Endothelial cell of umbilical vein (primary cell): ENCODE measurements around the gene RING1. TPM values are rescaled to one million over a fixed set of nuclear protein-coding genes. Genes with fewer than 3 reads are reported as not detected.

Experiments
- BruUV-seq: library from RNA; stranded (reverse); fragments of 400-500 nt; replicated peaks from 2 replicates; lab custom pipeline; 2021; lab: Mats Ljungman, UMichigan
- CTCF ChIA-PET: fragments of 300-600, 350-600 bp; sonication (Branson Sonifier 250); formaldehyde crosslinking; loops from one replicate; lab custom pipeline; 2021; ENCODE audit warnings: antibody characterized with exemption, inconsistent platforms; lab: Charles Lee
- POLR2A ChIA-PET: fragments of 300-600, 350-600 bp; sonication (Branson Sonifier 250); formaldehyde crosslinking; loops from one replicate; lab custom pipeline; 2021; ENCODE audit warnings: antibody characterized with exemption, inconsistent platforms; lab: Charles Lee
- DNase-seq: peaks from one replicate; pipeline ENCODE4 v3.0.0-alpha.2; 2011; ENCODE audit warnings: low read depth, low spot score
- FAIRE-seq: peaks from 2 replicates; lab custom pipeline; 2011; peaks lifted over from hg19 to GRCh38; lab: Jason Lieb, UNC
- H2AFZ ChIP-seq: 2 replicates; pipeline ENCODE4 v1.6.0; 2012; ENCODE audit warnings: low read depth, low read length, control low read depth, inconsistent platforms
- H3K27ac ChIP-seq: 2 replicates; pipeline ENCODE4 v1.5.1; 2011; ENCODE audit warnings: low read depth, mild to moderate bottlenecking, control low read depth, low read length, moderate library complexity; ENCODE audit not compliant: insufficient read depth
- H3K27me3 ChIP-seq, 2 experiments: 2 replicates each; pipeline versions ENCODE4 v1.6.0 to v1.6.1; 2011; ENCODE audit warnings: low read length in 2 of 2, mixed read lengths in 1 of 2; ENCODE audit not compliant: control insufficient read depth in 2 of 2, insufficient read depth in 2 of 2
- H3K36me3 ChIP-seq, 2 experiments: 2 replicates in 1 of 2; 3 replicates in 1 of 2; pipeline ENCODE4 v1.5.1; 2011; ENCODE audit warnings: low read length in 2 of 2, mild to moderate bottlenecking in 1 of 2, moderate library complexity in 1 of 2; ENCODE audit not compliant: control insufficient read depth in 2 of 2, insufficient read depth in 2 of 2; ENCODE audit errors: extremely low read depth in 1 of 2
- H3K4me1 ChIP-seq: 3 replicates; pipeline ENCODE4 v1.5.1; 2011; ENCODE audit warnings: mild to moderate bottlenecking, low read length; ENCODE audit not compliant: control insufficient read depth, insufficient read depth; ENCODE audit errors: extremely low read depth
- H3K4me2 ChIP-seq: 2 replicates; pipeline ENCODE4 v1.6.1; 2011; ENCODE audit warnings: low read length, control low read depth, mixed read lengths; ENCODE audit not compliant: insufficient read depth
- H3K4me3 ChIP-seq, 3 experiments: fragments of 200-600 bp in 1 of 3; sonication (generic), shearing (Covaris generic) in 1 of 3; replicated peaks in 1 of 3; 2 replicates each; pipeline ENCODE4 v1.5.1; 2011 to 2016; ENCODE audit warnings: control low read depth in 3 of 3, low read length in 3 of 3, mild to moderate bottlenecking in 2 of 3, inconsistent platforms in 1 of 3, low read depth in 1 of 3, moderate library complexity in 1 of 3; ENCODE audit not compliant: insufficient read depth in 1 of 3
- H3K79me2 ChIP-seq: 2 replicates; pipeline ENCODE4 v1.6.0; 2012; ENCODE audit warnings: low read length, inconsistent platforms; ENCODE audit not compliant: control insufficient read depth, insufficient read depth
- H3K9ac ChIP-seq: replicated peaks from 2 replicates; pipeline ENCODE3; 2011; ENCODE audit warnings: low read length, control low read depth; ENCODE audit not compliant: insufficient read depth; ENCODE audit errors: extremely low read depth
- H3K9me1 ChIP-seq: replicated peaks from 3 replicates; pipeline ENCODE4 v1.6.0; 2011; ENCODE audit warnings: mild to moderate bottlenecking, low read length; ENCODE audit not compliant: control insufficient read depth, insufficient read depth; ENCODE audit errors: extremely low read depth
- H3K9me3 ChIP-seq: replicated peaks from 2 replicates; pipeline ENCODE4 v1.5.1; 2012; ENCODE audit warnings: low read length, inconsistent platforms; ENCODE audit not compliant: control insufficient read depth, insufficient read depth
- H4K20me1 ChIP-seq: replicated peaks from 2 replicates; pipeline ENCODE3; 2011; ENCODE audit warnings: mild to moderate bottlenecking, low read length; ENCODE audit not compliant: control insufficient read depth, insufficient read depth; ENCODE audit errors: extremely low read depth
- CTCF ChIP-seq, 2 donors: IDR thresholded peaks; 1 replicate in 1 of 2; 2 replicates in 1 of 2; pipeline ENCODE4 v1.5.1; 2011; ENCODE audit warnings: low read length in 2 of 2, mild to moderate bottlenecking in 2 of 2, moderate library complexity in 2 of 2, control low read depth in 1 of 2, inconsistent platforms in 1 of 2, low read depth in 1 of 2; ENCODE audit not compliant: insufficient read depth in 1 of 2; ENCODE audit errors: extremely low read depth in 1 of 2
- EZH2 ChIP-seq: IDR thresholded peaks from 2 replicates; pipeline ENCODE4 v1.6.1; 2012; ENCODE audit warnings: borderline replicate concordance, low read depth, mild to moderate bottlenecking, moderate library complexity, low read length, inconsistent platforms; ENCODE audit not compliant: severe bottlenecking
- FOS ChIP-seq: IDR thresholded peaks from 2 replicates; pipeline ENCODE4 v1.6.1; 2011; ENCODE audit warnings: mild to moderate bottlenecking, low read length, moderate library complexity, borderline replicate concordance; ENCODE audit not compliant: insufficient read depth
- GATA2 ChIP-seq: IDR thresholded peaks from 2 replicates; pipeline ENCODE4 v1.7.0; 2011; ENCODE audit warnings: low read depth, mild to moderate bottlenecking, moderate library complexity, mixed read lengths, low read length; ENCODE audit not compliant: insufficient read length, insufficient read depth
- JUN ChIP-seq: IDR thresholded peaks from 2 replicates; pipeline ENCODE4 v1.6.1; 2011; ENCODE audit warnings: borderline replicate concordance, low read depth; ENCODE audit not compliant: insufficient read length, insufficient read depth
- MYC ChIP-seq: IDR thresholded peaks from one replicate; pipeline ENCODE4 v1.6.1; 2011; ENCODE audit warnings: mild to moderate bottlenecking, low read depth, low read length
- POLR2A ChIP-seq: IDR thresholded peaks from 2 replicates; pipeline ENCODE4 v1.6.1; 2012; ENCODE audit warnings: low read depth, mild to moderate bottlenecking, control low read depth, low read length
- POLR2AphosphoS5 ChIP-seq: IDR thresholded peaks from 2 replicates; pipeline ENCODE4 v1.6.1; 2012; ENCODE audit warnings: low read depth, mild to moderate bottlenecking, control low read depth, low read length, moderate library complexity; ENCODE audit not compliant: insufficient read depth
- dilution Hi-C: fragments of 300-500 bp; cut with MboI; formaldehyde crosslinking; loops from one replicate; pipeline ENCODE4 v1.15.0; 2019; ENCODE audit warnings: low sequenced_read_pairs; ENCODE audit not compliant: extremely low pct_ligation_motif_present
- intact Hi-C: fragments of 100-400 bp; cut with micrococcal nuclease; formaldehyde crosslinking; loops from one replicate; pipeline ENCODE4 v1.10.0; 2022
- polyA plus RNA-seq, 4 experiments: library from polyadenylated mRNA; depleted of rRNA in 3 of 4; stranded (reverse) in 3 of 4; unstranded in 1 of 4; fragments of >200 nt; gene quantifications; 2 replicates each; pipeline versions ENCODE4 v1.2.1 to v1.2.3, GENCODE V29; 2011 to 2012; ENCODE audit warnings: missing spikeins in 1 of 4
- total RNA-seq: library from RNA; stranded (reverse); gene quantifications from 2 replicates; pipeline ENCODE4 v1.2.3, GENCODE V29; 2021
- TF ChIP-seq, protein P1 (sequence below): IDR thresholded peaks from 2 replicates; pipeline ENCODE4 v1.6.1; 2011; ENCODE audit not compliant: insufficient read depth, insufficient read length

The RING1 gene
- total and polyA plus RNA-seq, 2 donors (not counting 3 experiments of a cell fraction or from before 2014, with no cell fraction given): 26.8 to 27.9 TPM

DNA sequence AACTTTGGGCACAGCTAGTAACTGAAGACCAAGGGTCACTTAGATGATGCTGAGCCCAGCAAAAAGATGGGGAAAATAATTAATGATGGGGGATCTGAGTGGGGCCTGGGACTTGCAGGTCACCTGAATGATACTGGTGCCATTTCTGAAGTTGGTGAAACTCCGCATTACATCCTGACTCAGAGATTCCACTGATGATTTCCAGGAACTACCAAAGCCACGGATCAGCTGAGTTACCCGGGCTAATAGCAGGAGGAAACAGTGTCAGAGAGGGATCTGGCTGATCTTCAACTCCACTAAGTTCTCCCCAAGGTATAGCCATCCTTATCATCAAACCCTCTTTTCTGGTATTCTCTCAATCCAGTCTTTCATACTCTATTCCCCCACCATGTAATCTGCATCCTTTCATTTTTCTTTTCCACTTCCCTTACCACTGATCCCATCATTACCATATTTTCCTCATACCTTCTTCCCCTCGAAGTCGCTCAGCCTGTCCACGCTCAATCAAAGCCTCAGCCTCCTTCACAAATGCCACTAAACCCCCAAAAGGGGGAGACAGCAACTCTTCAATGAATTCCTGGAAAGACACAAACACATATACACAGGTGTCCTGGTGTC is 43.2 kb downstream of the RING1 start:
- POLR2A ChIA-PET: no interaction called here
- dilution Hi-C loops: no loop called here
- H3K9ac ChIP-seq: no peak overlapping the region

More for the DNA sequence above, 43.2 kb downstream of the RING1 start:
- Histone ChIP-seq H3K4me1 (peaks cover 23% of the 10 kb centered on the region), H2AFZ (no peak overlapping the region), H3K4me3 (no peak overlapping the region), H3K79me2 (no peaks in the 10 kb centered on the region), H3K27me3 (no peaks in the 10 kb centered on the region), H4K20me1 (no peaks in the 10 kb centered on the region), H3K27ac (no peak overlapping the region), H3K4me2 (no peak overlapping the region), H3K9me3 (no peaks in the 10 kb centered on the region), H3K9me1 (no peaks in the 10 kb centered on the region), H3K36me3 (peaks cover 0 to 2% of the 10 kb centered on the region in 2 experiments)
- intact Hi-C loops: no loop called here
- DNase-seq: no peak
- CTCF ChIA-PET: interaction anchor here (1.0 to 1.3 kb wide), 2 partner anchors 20 to 413 kb away, joined by 3 read pairs; partner anchors contain the start of genes RPS18, TAP2 and VPS52
- TF ChIP-seq GATA2 (no peak), MYC (no peak), POLR2AphosphoS5 (no peak), FOS (no peak), JUN (no peak), EZH2 (no peak), CTCF (IDR thresholded peaks at IDR 0.05; ENCODE audit: extremely low read depth in 1 of 2, insufficient read depth in 1 of 2, low read depth in 1 of 2, low read length in 2 of 2) (no peak), POLR2A (no peak)
- TF ChIP-seq, protein P1, sequence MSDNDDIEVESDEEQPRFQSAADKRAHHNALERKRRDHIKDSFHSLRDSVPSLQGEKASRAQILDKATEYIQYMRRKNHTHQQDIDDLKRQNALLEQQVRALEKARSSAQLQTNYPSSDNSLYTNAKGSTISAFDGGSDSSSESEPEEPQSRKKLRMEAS: no peak
- BruUV-seq: no TSS peak
- FAIRE-seq: no peak
